Activated naive CD4-positive, alpha-beta T cell treated with Interleukin-2 at 50 U/mL for 16 hours (primary cell): ENCODE data around the gene TANGO2.

Source experiments
- DNase-seq: peaks from one replicate; pipeline ENCODE4 v3.0.0-alpha.2; 2020

Gene TANGO2

GRCh38 chr22:20046730-20047129, 25.8 kb downstream of the TANGO2 start:
- no peak for DNase-seq

- DNase-seq, result no peak
Observed at GRCh38 chr22:20051927-20052308, 31.0 kb downstream of the TANGO2 start.

GRCh38 chr22:20052309-20053259, 31.7 kb downstream of the TANGO2 start:
- no peak for DNase-seq

GRCh38 chr22:20053407-20054033, 32.6 kb downstream of the TANGO2 start:
- no peak for DNase-seq

- no peak for DNase-seq
Observed at GRCh38 chr22:20054034-20054427, 33.1 kb downstream of the TANGO2 start.

- no peak for DNase-seq
Observed at GRCh38 chr22:20054485-20054884, 33.6 kb downstream of the TANGO2 start.

- DNase-seq, result no peak
Observed at GRCh38 chr22:20055144-20055543, 34.2 kb downstream of the TANGO2 start.

GRCh38 chr22:20055654-20056053, 34.7 kb downstream of the TANGO2 start:
- no peak for DNase-seq

- DNase-seq, result no peak
Observed at GRCh38 chr22:20056161-20056560, 35.3 kb downstream of the TANGO2 start.

GRCh38 chr22:20056696-20057386, 35.9 kb downstream of the TANGO2 start:
- DNase-seq, result no peak

- DNase-seq, result no peak
Observed at GRCh38 chr22:20057596-20058268, 36.8 kb downstream of the TANGO2 start.

GRCh38 chr22:20058989-20059770, 38.3 kb downstream of the TANGO2 start:
- DNase-seq, result no peak

GRCh38 chr22:20060700-20061480, 40.0 kb downstream of the TANGO2 start:
- peak; percentile 12 for DNase-seq

GRCh38 chr22:20061481-20061861, 40.6 kb downstream of the TANGO2 start:
- DNase-seq, result no peak

- no peak for DNase-seq
Observed at GRCh38 chr22:20062043-20062765, 41.3 kb downstream of the TANGO2 start.

- no peak for DNase-seq
Observed at GRCh38 chr22:20062766-20063083, 41.8 kb downstream of the TANGO2 start.

GRCh38 chr22:20063271-20064139, 42.6 kb downstream of the TANGO2 start:
- DNase-seq, result no peak

GRCh38 chr22:20064140-20064480, 43.2 kb downstream of the TANGO2 start:
- no peak for DNase-seq

- no peak for DNase-seq
Observed at GRCh38 chr22:20064545-20065262, 43.8 kb downstream of the TANGO2 start.
